Naive B cell (primary cell): ENCODE data around the gene CNTN5. TPM values are rescaled to one million over a fixed set of nuclear protein-coding genes. Genes with fewer than 3 reads are reported as not detected.
A peak's percentile ranks its signal among the peaks of the same experiment; 100 is the strongest.

Source experiments
- ATAC-seq, 2 donors: fragments of 150-1000 bp; cut with Tn5 transposase; 2 replicates each; pipeline ENCODE4 v1.10.0; 2021; ENCODE audit warnings: low read depth in 2 of 2, mild to moderate bottlenecking in 2 of 2, moderate library complexity in 2 of 2
- DNase-seq: peaks from one replicate; pipeline ENCODE4 v3.0.0; 2022
- H3K27ac Mint-ChIP-seq, 6 donors: one replicate each; pipeline ENCODE4 v1.8.0; 2020 to 2022; ENCODE audit warnings: mild to moderate bottlenecking in 6 of 6, mixed read lengths in 6 of 6, moderate library complexity in 5 of 6, inconsistent platforms in 2 of 6
- H3K27me3 Mint-ChIP-seq, 3 donors: one replicate each; pipeline ENCODE4 v1.8.0; 2021 to 2022; ENCODE audit warnings: mixed read lengths in 3 of 3, mild to moderate bottlenecking in 1 of 3
- H3K36me3 Mint-ChIP-seq, 2 donors: one replicate each; pipeline ENCODE4 v1.8.0; 2020 to 2022; ENCODE audit warnings: mixed read lengths in 2 of 2, inconsistent platforms in 1 of 2, mild to moderate bottlenecking in 1 of 2
- H3K4me1 Mint-ChIP-seq, 3 donors: one replicate each; pipeline ENCODE4 v1.8.0; 2020 to 2022; ENCODE audit warnings: mixed read lengths in 3 of 3, inconsistent platforms in 1 of 3, mild to moderate bottlenecking in 1 of 3, moderate library complexity in 1 of 3
- H3K4me3 Mint-ChIP-seq, 8 donors: one replicate each; pipeline ENCODE4 v1.8.0; 2020 to 2022; ENCODE audit warnings: mild to moderate bottlenecking in 8 of 8, mixed read lengths in 8 of 8, moderate library complexity in 8 of 8, inconsistent platforms in 2 of 8
- H3K9me3 Mint-ChIP-seq, 7 donors: one replicate each; pipeline ENCODE4 v1.8.0; 2020 to 2022; ENCODE audit warnings: mixed read lengths in 7 of 7, mild to moderate bottlenecking in 5 of 7, inconsistent platforms in 2 of 7, moderate library complexity in 1 of 7
- polyA plus RNA-seq, 6 donors: library from polyadenylated mRNA; unstranded; fragments of 300-500 nt; fragmentation: Illumina TruSeq; gene quantifications; one replicate each; pipeline ENCODE4 v1.2.3, GENCODE V29; 2021; ENCODE audit warnings: low read depth in 6 of 6

CNTN5 gene
- polyA plus RNA-seq = not detected

GRCh38 chr11:99020352-99021225 is at the start of gene CNTN5:
Gene CNTN5 (plus strand): TSS chr11:99020949.
- Mint-ChIP-seq H3K27ac (peak within 1 kb of the TSS in 2 of 6 donors; percentile 35 to 91), H3K4me3 (peak within 1 kb of the TSS in 5 of 8 donors; percentile 42 to 86 (median 63)), H3K9me3 (peaks cover 0 to 1% (median 0%) of the 10 kb centered on the region in 7 donors), H3K36me3 (peaks cover 0 to 7% of the 10 kb centered on the region in 2 donors), H3K4me1 (peaks cover 6 to 11% (median 8%) of the 10 kb centered on the region in 3 donors), H3K27me3 (peaks cover 34 to 38% (median 34%) of the 10 kb centered on the region in 3 donors)
- no peak for DNase-seq
- peak; percentile 23 to 25 for ATAC-seq

DNA sequence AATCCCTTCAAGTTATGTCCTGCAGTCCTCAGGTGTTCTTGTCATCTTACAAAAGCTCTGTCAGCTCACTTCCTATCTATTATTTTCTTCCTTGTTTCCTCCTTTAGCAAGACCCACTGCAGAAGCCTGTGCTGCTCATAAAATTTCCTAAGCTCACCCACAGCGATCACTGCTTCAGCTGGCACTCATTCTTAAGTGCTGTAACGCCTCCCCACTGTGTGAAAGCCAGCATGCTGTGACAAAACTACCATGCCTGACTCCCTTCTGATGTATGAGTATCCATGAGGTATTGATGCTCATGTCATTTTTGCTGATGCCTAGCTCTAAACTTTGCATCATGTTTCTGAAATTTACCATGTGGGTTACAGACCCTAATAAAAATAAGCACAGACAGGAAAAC is 41.5 kb upstream of the CNTN5 start:
- no peak for DNase-seq
- H3K27me3 Mint-ChIP-seq = no peaks in the 10 kb centered on the region
- no peak overlapping the region for H3K27ac Mint-ChIP-seq
- no peaks in the 10 kb centered on the region for H3K36me3 Mint-ChIP-seq
- no peak for ATAC-seq
- H3K9me3 Mint-ChIP-seq = peaks cover 3 to 14% (median 5%) of the 10 kb centered on the region in 7 donors
- H3K4me3 Mint-ChIP-seq = no peak overlapping the region
- H3K4me1 Mint-ChIP-seq = no peaks in the 10 kb centered on the region

GRCh38 chr11:99015634-99016454 is 4.9 kb upstream of the CNTN5 start:
- DNase-seq = peak; percentile 21
- H3K4me3 Mint-ChIP-seq = no peak overlapping the region
- peak in 1 of 2 donors; percentile 25 for ATAC-seq
- peaks cover 6 to 8% (median 6%) of the 10 kb centered on the region in 3 donors for H3K4me1 Mint-ChIP-seq
- peaks cover 0 to 1% (median 0%) of the 10 kb centered on the region in 7 donors for H3K9me3 Mint-ChIP-seq
- H3K27me3 Mint-ChIP-seq = peaks cover 24 to 27% (median 26%) of the 10 kb centered on the region in 3 donors
- no peak overlapping the region for H3K27ac Mint-ChIP-seq
- H3K36me3 Mint-ChIP-seq = peaks cover 0 to 7% of the 10 kb centered on the region in 2 donors

GRCh38 chr11:99019696-99020095 is 1.1 kb upstream of the CNTN5 start:
- Mint-ChIP-seq H3K27ac (peak overlapping the region in 1 of 6 donors; percentile 91), H3K4me1 (peaks cover 6 to 11% (median 8%) of the 10 kb centered on the region in 3 donors), H3K27me3 (peaks cover 34 to 38% (median 34%) of the 10 kb centered on the region in 3 donors), H3K9me3 (peaks cover 0 to 1% (median 0%) of the 10 kb centered on the region in 7 donors), H3K4me3 (peak overlapping the region in 2 of 8 donors; percentile 16 to 51), H3K36me3 (peaks cover 0 to 7% of the 10 kb centered on the region in 2 donors)
- DNase-seq (no peak), ATAC-seq (no peak)

DNA sequence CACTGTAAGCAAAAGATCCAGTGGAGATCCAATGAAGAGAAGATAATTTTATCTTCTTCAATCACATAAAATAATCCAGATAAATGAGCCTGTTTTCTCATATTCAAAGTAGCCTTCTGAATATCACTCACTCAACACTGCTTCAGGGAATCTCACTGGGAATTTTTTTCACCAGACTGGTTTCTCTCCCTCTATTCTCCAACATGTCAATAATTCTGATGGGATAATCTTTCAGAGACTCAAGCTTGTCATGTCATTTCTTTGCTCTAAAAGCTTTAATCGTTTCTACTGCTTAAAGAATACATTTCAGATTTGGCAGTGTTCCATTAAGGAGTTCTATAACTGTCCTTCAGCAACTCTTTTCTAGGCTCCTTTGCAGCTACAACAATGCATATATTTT is 16.3 kb downstream of the CNTN5 start:
- Mint-ChIP-seq H3K27ac (no peak overlapping the region), H3K36me3 (no peaks in the 10 kb centered on the region), H3K4me1 (no peaks in the 10 kb centered on the region), H3K4me3 (no peak overlapping the region), H3K27me3 (no peaks in the 10 kb centered on the region), H3K9me3 (peaks cover 0 to 6% (median 0%) of the 10 kb centered on the region in 7 donors)
- ATAC-seq = no peak
- DNase-seq = no peak

GRCh38 chr11:99063331-99063730 is 42.6 kb downstream of the CNTN5 start:
- H3K27ac Mint-ChIP-seq = no peak overlapping the region
- ATAC-seq (no peak), DNase-seq (no peak)
- no peaks in the 10 kb centered on the region for H3K36me3 Mint-ChIP-seq
- no peaks in the 10 kb centered on the region for H3K9me3 Mint-ChIP-seq
- no peak overlapping the region for H3K4me3 Mint-ChIP-seq
- H3K27me3 Mint-ChIP-seq = no peaks in the 10 kb centered on the region
- H3K4me1 Mint-ChIP-seq = no peaks in the 10 kb centered on the region

GRCh38 chr11:99065121-99065520 is 44.4 kb downstream of the CNTN5 start:
- H3K27me3 Mint-ChIP-seq = no peaks in the 10 kb centered on the region
- H3K9me3 Mint-ChIP-seq = no peaks in the 10 kb centered on the region
- DNase-seq = no peak
- no peak for ATAC-seq
- no peak overlapping the region for H3K27ac Mint-ChIP-seq
- H3K36me3 Mint-ChIP-seq = no peaks in the 10 kb centered on the region
- peaks cover 0 to 4% (median 4%) of the 10 kb centered on the region in 3 donors for H3K4me1 Mint-ChIP-seq
- no peak overlapping the region for H3K4me3 Mint-ChIP-seq

- Mint-ChIP-seq H3K36me3 (no peaks in the 10 kb centered on the region), H3K9me3 (peaks cover 0 to 1% (median 0%) of the 10 kb centered on the region in 7 donors), H3K4me3 (no peak overlapping the region), H3K4me1 (peaks cover 0 to 6% (median 5%) of the 10 kb centered on the region in 3 donors), H3K27ac (peak overlapping the region in 1 of 6 donors; percentile 25), H3K27me3 (no peaks in the 10 kb centered on the region)
- ATAC-seq (no peak), DNase-seq (no peak)
Measured at GRCh38 chr11:99066618-99067317, 46.0 kb downstream of the CNTN5 start.

- ATAC-seq = no peak
- no peaks in the 10 kb centered on the region for H3K36me3 Mint-ChIP-seq
- no peak for DNase-seq
- H3K9me3 Mint-ChIP-seq = peaks cover 0 to 2% (median 0%) of the 10 kb centered on the region in 7 donors
- H3K27me3 Mint-ChIP-seq = no peaks in the 10 kb centered on the region
- no peak overlapping the region for H3K4me3 Mint-ChIP-seq
- no peak overlapping the region for H3K27ac Mint-ChIP-seq
- H3K4me1 Mint-ChIP-seq = peaks cover 0 to 6% (median 5%) of the 10 kb centered on the region in 3 donors
Measured at GRCh38 chr11:99068832-99069231, 48.1 kb downstream of the CNTN5 start.

- peaks cover 0 to 2% (median 0%) of the 10 kb centered on the region in 7 donors for H3K9me3 Mint-ChIP-seq
- ATAC-seq (no peak), DNase-seq (no peak)
- no peaks in the 10 kb centered on the region for H3K27me3 Mint-ChIP-seq
- H3K4me1 Mint-ChIP-seq = peaks cover 0 to 6% (median 5%) of the 10 kb centered on the region in 3 donors
- no peak overlapping the region for H3K27ac Mint-ChIP-seq
- H3K36me3 Mint-ChIP-seq = no peaks in the 10 kb centered on the region
- H3K4me3 Mint-ChIP-seq = peak overlapping the region in 7 of 8 donors; percentile 10 to 81 (median 47)
Measured at GRCh38 chr11:99069856-99070444, 49.2 kb downstream of the CNTN5 start.

DNA sequence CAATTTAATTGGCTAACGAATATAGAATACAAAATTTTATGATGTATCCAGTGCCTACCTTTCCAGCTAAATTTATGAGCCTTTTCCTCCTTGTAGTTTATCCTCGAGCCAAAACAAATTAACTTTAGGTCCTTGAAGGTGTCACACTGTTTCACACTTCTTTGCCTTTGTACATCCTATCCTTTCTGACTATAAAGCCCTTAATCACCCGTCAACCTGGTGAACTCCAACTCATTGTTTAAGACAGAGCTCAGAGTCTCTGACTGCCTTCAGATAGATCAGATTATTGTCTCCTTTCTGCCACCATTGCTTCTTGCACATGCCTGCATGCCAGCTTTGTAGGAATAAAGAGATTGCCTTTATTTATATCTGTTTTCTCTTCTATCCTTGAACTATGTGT is 58.8 kb downstream of the CNTN5 start:
- ATAC-seq = no peak
- Mint-ChIP-seq H3K4me3 (no peak overlapping the region), H3K4me1 (no peaks in the 10 kb centered on the region), H3K36me3 (no peaks in the 10 kb centered on the region), H3K9me3 (peaks cover 0 to 8% (median 1%) of the 10 kb centered on the region in 7 donors), H3K27ac (no peak overlapping the region), H3K27me3 (no peaks in the 10 kb centered on the region)
- no peak for DNase-seq

DNA sequence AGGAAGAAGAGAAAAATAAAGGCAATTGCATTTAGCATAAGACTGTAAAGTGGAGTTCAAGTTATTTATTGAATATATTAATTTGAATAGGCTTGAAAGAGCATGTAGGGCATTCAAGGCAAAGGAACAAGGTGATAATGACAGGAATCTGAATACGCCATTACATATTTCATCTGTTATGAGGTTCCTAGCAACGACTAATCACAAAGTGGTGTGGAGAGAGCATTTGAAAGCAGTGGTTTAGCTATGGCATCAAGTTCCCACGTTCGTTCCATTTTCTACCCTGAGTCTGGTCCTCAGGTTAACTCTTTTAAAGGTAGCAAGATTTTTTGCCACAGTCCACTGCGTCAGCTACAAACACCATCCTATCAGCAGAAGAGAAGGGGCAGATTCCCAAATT is 59.4 kb downstream of the CNTN5 start:
- DNase-seq (no peak), ATAC-seq (no peak)
- Mint-ChIP-seq H3K4me1 (no peaks in the 10 kb centered on the region), H3K9me3 (peaks cover 0 to 8% (median 1%) of the 10 kb centered on the region in 7 donors), H3K27ac (no peak overlapping the region), H3K36me3 (no peaks in the 10 kb centered on the region), H3K4me3 (no peak overlapping the region), H3K27me3 (no peaks in the 10 kb centered on the region)
